Non-pigmented ciliary epithelial cell (primary cell): Measurements from ENCODE around the gene PACS2.

Source experiments
- DNase-seq: peaks from one replicate; pipeline ENCODE4 v3.0.0-alpha.2; 2010; ENCODE audit warnings: low read depth

Gene PACS2

DNA sequence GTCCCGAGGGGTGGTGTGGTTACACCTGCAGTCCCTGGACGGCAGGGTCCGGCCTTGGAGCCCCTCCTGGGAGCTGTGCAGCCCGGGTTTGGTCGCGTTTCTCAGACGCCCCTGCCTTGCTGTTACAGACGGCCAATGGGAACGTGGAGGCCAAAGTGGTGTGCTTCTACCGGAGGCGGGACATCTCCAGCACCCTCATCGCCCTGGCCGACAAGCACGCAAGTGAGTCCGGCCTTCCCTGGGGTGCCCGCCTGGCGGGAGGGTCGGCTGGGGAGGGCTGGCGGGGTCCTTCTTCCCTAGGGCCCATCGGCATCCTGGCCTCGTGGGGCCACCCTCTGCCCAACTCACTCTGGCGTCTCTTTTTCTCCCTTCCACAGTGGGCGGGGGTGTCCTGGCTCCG is 130.7 kb downstream of the PACS2 start:
- no peak for DNase-seq

DNA sequence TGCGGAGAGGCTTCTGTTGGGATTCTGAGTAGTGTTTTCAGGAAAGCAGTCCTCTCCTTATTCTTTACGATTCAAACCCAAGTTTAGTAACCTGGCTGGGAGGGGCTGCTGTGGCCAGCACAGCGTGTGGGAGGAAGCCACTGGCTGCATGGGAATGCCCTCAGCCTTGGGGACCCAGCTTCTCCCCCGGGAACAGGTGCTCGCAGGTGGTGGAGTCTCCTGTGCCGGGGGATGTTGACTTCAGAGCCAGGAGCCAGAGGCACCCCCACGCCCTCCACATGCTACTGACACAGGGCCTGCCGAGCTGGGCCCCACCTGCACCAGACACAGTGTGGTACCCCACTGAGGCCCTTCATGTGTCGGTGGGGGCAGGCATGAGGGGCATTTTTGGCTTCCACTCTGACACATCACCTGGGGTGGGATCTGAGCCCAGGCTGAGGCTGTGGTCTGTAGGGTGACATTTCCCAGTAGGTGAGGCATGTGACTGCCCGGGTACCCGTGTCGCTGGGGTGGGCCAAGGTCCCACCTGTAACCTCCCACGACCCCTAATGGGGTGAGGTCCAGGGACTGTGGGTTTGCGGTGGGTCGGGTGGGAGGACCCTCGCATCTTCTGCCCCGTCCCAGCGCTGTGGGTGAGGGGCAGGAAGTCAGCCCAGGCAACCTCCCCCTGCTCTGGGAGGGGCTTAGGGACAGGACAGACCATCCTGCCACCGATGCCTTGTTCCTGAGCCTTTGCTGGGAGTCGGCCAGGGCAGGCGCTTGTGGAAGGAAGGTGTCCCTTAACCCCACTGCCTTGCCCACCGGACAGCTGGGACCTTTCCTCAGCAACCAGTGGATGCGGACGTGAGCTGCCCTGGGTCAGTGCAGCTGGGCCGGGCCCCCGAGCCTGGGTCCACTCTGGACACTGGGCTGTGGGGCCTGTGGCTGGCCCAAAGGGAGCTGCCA is 131.6 kb downstream of the PACS2 start:
- no peak for DNase-seq

DNA sequence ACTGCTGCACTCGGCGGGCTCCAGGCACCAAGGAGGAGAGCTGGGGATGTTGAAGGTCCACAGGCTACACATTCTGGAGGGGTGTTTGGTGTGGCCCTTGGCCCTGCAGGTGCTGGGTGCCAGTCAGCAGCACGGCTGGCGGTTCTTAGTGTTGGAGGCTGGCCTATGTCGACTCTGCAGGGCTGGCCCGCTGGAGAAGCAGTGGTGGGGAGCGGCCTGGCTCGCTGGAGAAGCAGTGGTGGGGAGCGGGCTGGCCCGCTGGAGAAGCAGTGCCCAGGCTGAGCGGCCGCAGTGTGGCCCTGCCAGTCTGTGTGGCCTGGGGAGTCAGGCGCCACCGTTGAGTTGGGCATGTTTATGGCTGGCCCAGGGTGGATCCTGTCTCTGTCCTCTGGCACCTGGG is 132.4 kb downstream of the PACS2 start:
- no peak for DNase-seq
